CD4-positive, alpha-beta memory T cell (primary cell): ENCODE measurements around the gene TIGAR. TPM values are rescaled to one million over a fixed set of nuclear protein-coding genes. Genes with fewer than 3 reads are reported as not detected.

Source experiments
- CTCF ChIA-PET: fragments of 350-600 bp; sonication (Branson Sonifier 250); formaldehyde crosslinking; loops from one replicate; lab custom pipeline; 2021; ENCODE audit warnings: inconsistent platforms; ENCODE audit not compliant: partially characterized antibody; lab: Charles Lee
- POLR2A ChIA-PET: fragments of 350-600 bp; sonication (Branson Sonifier 250); formaldehyde crosslinking; loops from one replicate; lab custom pipeline; 2021; ENCODE audit not compliant: partially characterized antibody; lab: Charles Lee
- DNase-seq, 5 donors: peaks; one replicate each; pipeline versions ENCODE4 v3.0.0 to v3.0.0-alpha.2; 2020 to 2022; ENCODE audit warnings: mixed read lengths in 1 of 5
- H3K27ac ChIP-seq: one replicate; pipeline ENCODE4 v1.7.0; 2013; ENCODE audit warnings: low read depth, low read length
- H3K27me3 ChIP-seq: 2 replicates; pipeline ENCODE4 v1.7.0; 2013; ENCODE audit warnings: mild to moderate bottlenecking, low read length, moderate library complexity; ENCODE audit not compliant: insufficient read depth
- H3K36me3 ChIP-seq: 2 replicates; pipeline ENCODE4 v1.7.0; 2013; ENCODE audit warnings: mild to moderate bottlenecking, low read length, moderate library complexity; ENCODE audit not compliant: insufficient read depth
- H3K4me1 ChIP-seq: 2 replicates; pipeline ENCODE4 v1.7.0; 2013; ENCODE audit warnings: mild to moderate bottlenecking, low read length, moderate library complexity; ENCODE audit not compliant: insufficient read depth
- H3K4me3 ChIP-seq, 2 donors: one replicate each; pipeline ENCODE4 v1.7.0; 2013; ENCODE audit warnings: low read length in 2 of 2, mild to moderate bottlenecking in 1 of 2
- H3K9me3 ChIP-seq, 2 donors: one replicate each; pipeline ENCODE4 v1.7.0; 2013; ENCODE audit warnings: low read length in 2 of 2, control low read depth in 1 of 2; ENCODE audit not compliant: control insufficient read depth in 1 of 2
- H3K27ac Mint-ChIP-seq, 7 donors: one replicate each; pipeline ENCODE4 v1.8.0; 2020 to 2021; ENCODE audit warnings: mixed read lengths in 7 of 7, mild to moderate bottlenecking in 6 of 7, inconsistent platforms in 3 of 7, moderate library complexity in 3 of 7
- H3K27me3 Mint-ChIP-seq, 2 donors: one replicate each; pipeline ENCODE4 v1.8.0; 2020 to 2021; ENCODE audit warnings: mixed read lengths in 2 of 2
- H3K36me3 Mint-ChIP-seq, 2 donors: one replicate each; pipeline ENCODE4 v1.8.0; 2020 to 2021; ENCODE audit warnings: mixed read lengths in 2 of 2, inconsistent platforms in 1 of 2, mild to moderate bottlenecking in 1 of 2
- H3K4me1 Mint-ChIP-seq, 4 donors: one replicate each; pipeline ENCODE4 v1.8.0; 2020 to 2021; ENCODE audit warnings: mixed read lengths in 4 of 4, mild to moderate bottlenecking in 1 of 4
- H3K4me3 Mint-ChIP-seq, 8 donors: one replicate each; pipeline ENCODE4 v1.8.0; 2020 to 2021; ENCODE audit warnings: mixed read lengths in 8 of 8, mild to moderate bottlenecking in 7 of 8, moderate library complexity in 6 of 8, inconsistent platforms in 3 of 8
- H3K9me3 Mint-ChIP-seq, 8 donors: one replicate each; pipeline ENCODE4 v1.8.0; 2020 to 2021; ENCODE audit warnings: mixed read lengths in 8 of 8, mild to moderate bottlenecking in 5 of 8, inconsistent platforms in 3 of 8, moderate library complexity in 1 of 8
- intact Hi-C: fragments of 100-400 bp; cut with micrococcal nuclease; formaldehyde crosslinking; loops from one replicate; pipeline ENCODE4 v1.15.1; 2023
- polyA plus RNA-seq, 2 donors: library from polyadenylated mRNA; unstranded; fragments of 300-500 nt; fragmentation: Illumina TruSeq; gene quantifications; one replicate each; pipeline ENCODE4 v1.2.3, GENCODE V29; 2021
- total RNA-seq, 2 experiments: library from RNA; stranded (reverse); gene quantifications; one replicate each; pipeline ENCODE4 v1.2.3, GENCODE V29; 2021

Gene TIGAR
- total and polyA plus RNA-seq, 4 experiments from 2014 or later = 1.9 to 17.3 (median 8.9) TPM

- no peak for DNase-seq
- Mint-ChIP-seq H3K4me1 (no peaks in the 10 kb centered on the region), H3K36me3 (no peaks in the 10 kb centered on the region), H3K27ac (no peak overlapping the region), H3K27me3 (peaks cover 1 to 10% of the 10 kb centered on the region in 2 donors), H3K9me3 (no peaks in the 10 kb centered on the region), H3K4me3 (no peak overlapping the region)
- CTCF ChIA-PET = no interaction called here
- Histone ChIP-seq H3K27ac (no peak overlapping the region), H3K9me3 (no peaks in the 10 kb centered on the region), H3K4me3 (no peak overlapping the region), H3K4me1 (no peaks in the 10 kb centered on the region), H3K27me3 (no peaks in the 10 kb centered on the region), H3K36me3 (no peaks in the 10 kb centered on the region)
- intact Hi-C loops = no loop called here
- POLR2A ChIA-PET = no interaction called here
These were observed 65.8 kb downstream of the TIGAR start for GRCh38 chr12:4386801-4387200.

- Mint-ChIP-seq H3K4me1 (peaks cover 0 to 1% (median 0%) of the 10 kb centered on the region in 4 donors), H3K36me3 (no peaks in the 10 kb centered on the region), H3K4me3 (no peak overlapping the region), H3K9me3 (no peaks in the 10 kb centered on the region), H3K27ac (no peak overlapping the region), H3K27me3 (peaks cover 1 to 12% of the 10 kb centered on the region in 2 donors)
- no peak overlapping the region for H3K27ac ChIP-seq
- ChIA-PET POLR2A (no interaction called here), CTCF (no interaction called here)
- no peaks in the 10 kb centered on the region for H3K4me1 ChIP-seq
- DNase-seq = no peak
- H3K4me3 ChIP-seq = no peak overlapping the region
- intact Hi-C loops = no loop called here
- no peaks in the 10 kb centered on the region for H3K27me3 ChIP-seq
- H3K36me3 ChIP-seq = no peaks in the 10 kb centered on the region
- no peaks in the 10 kb centered on the region for H3K9me3 ChIP-seq
These were observed 66.6 kb downstream of the TIGAR start for GRCh38 chr12:4387607-4388006.

GRCh38 chr12:4388032-4388431 lies 67.0 kb downstream of the TIGAR start:
- no peak overlapping the region for H3K27ac Mint-ChIP-seq
- peaks cover 0 to 1% (median 0%) of the 10 kb centered on the region in 4 donors for H3K4me1 Mint-ChIP-seq
- no peak overlapping the region for H3K27ac ChIP-seq
- peaks cover 5 to 17% of the 10 kb centered on the region in 2 donors for H3K27me3 Mint-ChIP-seq
- H3K9me3 Mint-ChIP-seq = no peaks in the 10 kb centered on the region
- DNase-seq = no peak
- no peak overlapping the region for H3K4me3 ChIP-seq
- no peaks in the 10 kb centered on the region for H3K27me3 ChIP-seq
- no peaks in the 10 kb centered on the region for H3K36me3 Mint-ChIP-seq
- no peaks in the 10 kb centered on the region for H3K4me1 ChIP-seq
- H3K4me3 Mint-ChIP-seq = no peak overlapping the region
- intact Hi-C loops = no loop called here
- CTCF ChIA-PET = no interaction called here
- H3K36me3 ChIP-seq = no peaks in the 10 kb centered on the region
- POLR2A ChIA-PET = no interaction called here
- no peaks in the 10 kb centered on the region for H3K9me3 ChIP-seq

DNA sequence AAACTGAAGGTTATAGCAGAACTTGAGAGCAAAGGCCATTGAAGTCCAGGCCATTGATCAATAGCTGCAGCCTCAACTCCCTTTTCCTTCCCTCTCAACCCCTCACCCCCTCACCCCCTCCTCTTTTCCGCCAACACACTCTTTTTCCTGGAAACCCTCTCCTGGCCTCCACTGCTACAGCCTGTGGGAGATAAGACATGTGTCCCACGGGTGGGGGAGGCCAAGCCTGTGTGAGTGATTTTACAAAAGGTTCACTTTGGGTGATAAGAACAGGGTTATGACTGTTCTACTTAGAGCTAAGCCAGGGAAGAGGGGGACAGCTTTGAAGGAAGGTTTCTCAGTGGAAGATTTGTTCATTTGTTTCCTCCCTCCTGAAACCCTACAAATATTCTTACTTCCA lies 67.6 kb downstream of the TIGAR start:
- no peaks in the 10 kb centered on the region for H3K27me3 ChIP-seq
- peaks cover 0 to 1% (median 0%) of the 10 kb centered on the region in 4 donors for H3K4me1 Mint-ChIP-seq
- POLR2A ChIA-PET = no interaction called here
- peaks cover 9 to 20% of the 10 kb centered on the region in 2 donors for H3K27me3 Mint-ChIP-seq
- H3K27ac Mint-ChIP-seq = no peak overlapping the region
- H3K9me3 Mint-ChIP-seq = no peaks in the 10 kb centered on the region
- no peaks in the 10 kb centered on the region for H3K4me1 ChIP-seq
- no peaks in the 10 kb centered on the region for H3K9me3 ChIP-seq
- no peak for DNase-seq
- H3K36me3 ChIP-seq = no peaks in the 10 kb centered on the region
- no peaks in the 10 kb centered on the region for H3K36me3 Mint-ChIP-seq
- CTCF ChIA-PET = interaction anchor here (0.7 kb wide), 1 partner anchor 8 kb away, joined by 3 read pairs; no protein-coding TSS in a partner anchor
- H3K4me3 ChIP-seq = no peak overlapping the region
- intact Hi-C loops = no loop called here
- no peak overlapping the region for H3K27ac ChIP-seq
- no peak overlapping the region for H3K4me3 Mint-ChIP-seq

DNA sequence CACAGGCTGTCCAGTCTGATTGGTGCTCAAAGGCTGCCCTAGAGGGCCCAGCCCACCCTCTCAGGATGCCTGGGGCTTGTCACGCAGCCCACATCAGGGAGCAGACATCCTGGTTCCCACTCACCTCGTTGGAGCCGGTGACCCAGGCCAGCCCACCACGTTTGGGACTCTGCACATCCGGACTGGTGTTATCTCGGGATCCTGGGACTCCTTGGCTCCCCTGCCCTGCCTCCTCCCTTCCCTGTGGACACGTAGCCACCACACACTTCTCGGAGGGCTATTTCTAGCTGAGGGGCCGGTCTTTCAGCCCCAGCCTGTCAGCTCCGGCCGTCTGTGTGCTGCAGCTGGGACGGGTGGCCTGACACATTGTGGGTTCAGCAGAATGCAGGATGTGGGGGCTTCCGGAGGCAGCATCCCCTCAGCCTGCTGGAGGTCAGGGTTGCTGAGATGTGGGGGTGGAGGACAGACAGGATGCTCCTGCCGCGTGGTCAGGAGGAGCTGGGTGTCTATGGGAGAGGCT lies 71.3 kb downstream of the TIGAR start:
- no peaks in the 10 kb centered on the region for H3K36me3 ChIP-seq
- DNase-seq = no peak
- intact Hi-C loops = no loop called here
- POLR2A ChIA-PET = no interaction called here
- Mint-ChIP-seq H3K4me3 (no peak overlapping the region), H3K9me3 (no peaks in the 10 kb centered on the region), H3K36me3 (no peaks in the 10 kb centered on the region), H3K27ac (peak overlapping the region in 1 of 7 donors; percentile 28), H3K4me1 (peaks cover 0 to 1% (median 0%) of the 10 kb centered on the region in 4 donors), H3K27me3 (peaks cover 29 to 39% of the 10 kb centered on the region in 2 donors)
- H3K27ac ChIP-seq = no peak overlapping the region
- CTCF ChIA-PET = no interaction called here
- no peaks in the 10 kb centered on the region for H3K4me1 ChIP-seq
- H3K27me3 ChIP-seq = no peaks in the 10 kb centered on the region
- no peak overlapping the region for H3K4me3 ChIP-seq
- no peaks in the 10 kb centered on the region for H3K9me3 ChIP-seq

DNA sequence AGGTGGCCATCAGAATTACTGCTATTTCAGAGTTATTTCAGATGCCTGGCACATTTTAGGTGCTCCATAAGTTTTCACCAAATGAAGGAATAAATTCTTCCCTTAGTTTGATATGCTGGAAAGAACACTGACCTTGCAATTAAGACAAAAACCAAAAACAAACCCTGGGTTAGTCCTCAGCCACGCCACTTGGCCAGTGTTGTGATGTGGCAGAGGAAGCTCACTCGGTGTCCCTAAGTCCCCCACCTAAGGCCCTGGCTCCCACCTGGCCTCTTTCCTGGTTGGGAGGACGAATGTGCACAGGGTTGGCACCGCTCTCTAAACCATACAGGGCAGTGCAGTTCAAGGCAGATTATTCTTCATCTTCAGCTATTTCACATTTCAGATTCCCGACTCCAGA lies 72.2 kb downstream of the TIGAR start:
- no peaks in the 10 kb centered on the region for H3K27me3 ChIP-seq
- no peaks in the 10 kb centered on the region for H3K9me3 ChIP-seq
- no peaks in the 10 kb centered on the region for H3K36me3 Mint-ChIP-seq
- H3K4me1 Mint-ChIP-seq = peaks cover 0 to 1% (median 0%) of the 10 kb centered on the region in 4 donors
- H3K36me3 ChIP-seq = no peaks in the 10 kb centered on the region
- H3K4me1 ChIP-seq = no peaks in the 10 kb centered on the region
- intact Hi-C loops = no loop called here
- H3K4me3 Mint-ChIP-seq = no peak overlapping the region
- POLR2A ChIA-PET = no interaction called here
- H3K4me3 ChIP-seq = no peak overlapping the region
- H3K27me3 Mint-ChIP-seq = peaks cover 29 to 40% of the 10 kb centered on the region in 2 donors
- no peak for DNase-seq
- no peaks in the 10 kb centered on the region for H3K9me3 Mint-ChIP-seq
- H3K27ac ChIP-seq = no peak overlapping the region
- no peak overlapping the region for H3K27ac Mint-ChIP-seq
- CTCF ChIA-PET = no interaction called here

- CTCF ChIA-PET = no interaction called here
- H3K4me3 ChIP-seq = no peak overlapping the region
- H3K4me1 Mint-ChIP-seq = peaks cover 0 to 1% (median 0%) of the 10 kb centered on the region in 4 donors
- no peaks in the 10 kb centered on the region for H3K36me3 Mint-ChIP-seq
- POLR2A ChIA-PET = no interaction called here
- no peaks in the 10 kb centered on the region for H3K36me3 ChIP-seq
- no peak overlapping the region for H3K4me3 Mint-ChIP-seq
- intact Hi-C loops = no loop called here
- H3K27me3 Mint-ChIP-seq = peaks cover 32 to 37% of the 10 kb centered on the region in 2 donors
- H3K9me3 Mint-ChIP-seq = no peaks in the 10 kb centered on the region
- H3K27me3 ChIP-seq = no peaks in the 10 kb centered on the region
- H3K27ac Mint-ChIP-seq = no peak overlapping the region
- no peak for DNase-seq
- no peaks in the 10 kb centered on the region for H3K4me1 ChIP-seq
- H3K9me3 ChIP-seq = no peaks in the 10 kb centered on the region
- H3K27ac ChIP-seq = no peak overlapping the region
These were observed 74.8 kb downstream of the TIGAR start for GRCh38 chr12:4395818-4396217.
